ENCODE measurements around the gene IST1.

IST1 gene

DNA sequence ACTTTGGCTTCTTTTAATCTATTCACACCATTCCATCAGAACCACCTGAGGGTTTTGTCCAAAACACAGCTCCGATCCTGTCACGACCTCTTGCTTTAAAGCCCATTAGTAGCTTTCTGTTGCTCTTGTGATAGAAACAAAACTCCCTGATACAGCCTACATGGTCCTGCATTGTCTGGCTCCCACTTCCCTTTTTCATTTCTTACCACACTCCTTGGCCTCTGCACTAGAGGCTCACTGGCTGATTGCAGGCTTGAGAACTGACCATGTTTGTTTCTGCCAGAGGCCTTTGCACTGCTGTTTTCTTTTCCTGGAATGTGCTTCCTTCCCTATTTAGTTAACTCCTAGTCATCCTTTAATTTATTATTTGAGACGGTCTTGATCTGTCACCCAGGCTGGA lies 23.7 kb downstream of the IST1 start:
- DNase-seq (ENCODE audit: low read depth) = no peak

DNA sequence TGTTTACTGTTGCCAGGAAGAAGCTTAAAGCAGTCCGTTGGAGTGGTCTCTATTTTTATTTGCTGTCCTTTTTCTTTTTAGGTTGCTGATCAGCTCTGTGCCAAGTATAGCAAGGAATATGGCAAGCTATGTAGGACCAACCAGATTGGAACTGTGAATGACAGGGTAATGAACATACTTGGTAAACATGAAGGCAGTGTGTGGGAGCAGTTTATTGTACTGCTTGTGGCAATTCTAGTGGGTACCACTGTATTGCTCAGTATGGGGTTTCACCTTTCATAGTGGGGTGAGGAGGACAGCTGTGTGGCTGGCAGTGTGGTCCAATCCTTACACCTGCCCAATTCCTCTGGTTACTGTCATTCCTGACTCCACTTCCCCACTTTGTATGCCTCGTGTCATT lies 25.3 kb downstream of the IST1 start:
- DNase-seq (ENCODE audit: low read depth) = no peak

DNA sequence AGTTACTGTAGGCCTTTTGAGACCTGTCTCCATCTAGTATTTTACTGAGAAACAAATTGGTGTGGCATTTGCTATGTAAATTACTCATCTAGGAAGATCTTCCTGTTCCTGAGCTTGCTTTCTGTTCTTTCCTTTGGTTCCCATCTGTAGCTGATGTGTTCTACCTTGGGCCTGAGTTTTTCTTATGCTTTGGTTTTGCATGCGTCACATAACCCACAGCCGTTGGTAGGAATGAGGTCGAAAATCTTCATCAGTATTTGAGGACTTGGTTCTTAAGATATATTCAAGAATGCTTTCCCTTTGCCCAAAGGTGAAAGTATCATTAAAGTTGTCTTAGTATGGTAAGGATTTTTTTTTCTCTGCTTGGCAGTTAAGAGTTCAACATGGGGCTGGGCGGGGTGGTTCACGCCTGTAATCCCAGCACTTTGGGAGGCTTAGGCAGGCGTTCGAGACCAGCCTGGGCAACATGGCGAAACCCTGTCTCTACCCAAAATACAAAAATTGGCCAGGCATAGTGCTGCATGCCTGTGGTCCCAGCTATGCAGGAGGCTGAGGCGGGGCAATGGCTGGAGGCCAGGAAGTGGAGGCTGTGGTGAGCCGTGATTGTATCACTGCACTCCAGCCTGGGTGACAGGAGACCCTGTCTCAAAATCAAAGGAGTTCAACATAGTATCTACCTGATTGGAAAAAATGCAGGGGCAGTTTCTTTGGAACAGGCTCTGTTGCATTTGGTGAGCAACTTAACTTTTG lies 28.8 kb downstream of the IST1 start:
- DNase-seq (ENCODE audit: low read depth) = no peak

DNA sequence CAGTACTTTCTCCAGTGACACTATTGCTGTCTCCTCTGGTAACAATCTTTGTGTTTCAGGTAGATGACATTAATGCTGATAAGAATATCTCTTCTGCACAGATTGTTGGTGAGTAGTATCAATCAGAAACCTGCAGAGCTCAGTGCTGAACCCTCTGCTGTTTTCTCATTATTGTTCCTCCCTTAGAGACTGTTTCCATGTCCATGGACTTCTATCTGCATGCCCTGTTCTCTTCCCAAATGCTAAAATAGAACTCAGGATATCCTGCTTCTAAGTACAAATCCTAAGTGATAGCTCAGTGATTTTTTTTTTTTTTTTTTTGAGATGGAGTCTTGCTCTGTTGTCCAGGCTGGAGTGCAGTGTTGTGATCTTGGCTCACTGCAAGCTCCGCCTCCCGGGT lies 29.4 kb downstream of the IST1 start:
- DNase-seq (ENCODE audit: low read depth) = no peak

DNA sequence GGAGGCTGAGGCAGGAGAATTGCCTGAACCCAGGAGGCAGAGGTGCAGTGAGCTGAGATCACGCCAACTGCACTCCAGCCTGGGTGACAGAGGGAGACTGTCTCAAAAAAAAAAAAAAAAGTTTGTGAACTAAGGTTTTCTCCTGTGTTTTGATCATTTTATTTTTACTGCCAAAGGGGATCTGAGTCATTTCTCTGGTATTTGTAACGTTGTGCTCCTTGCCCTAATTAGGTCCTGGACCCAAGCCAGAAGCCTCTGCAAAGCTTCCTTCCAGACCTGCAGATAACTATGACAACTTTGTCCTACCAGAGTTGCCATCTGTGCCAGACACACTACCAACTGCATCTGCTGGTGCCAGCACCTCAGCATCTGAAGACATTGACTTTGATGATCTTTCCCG lies 32.1 kb downstream of the IST1 start:
- no peak for DNase-seq (ENCODE audit: low read depth)

DNA sequence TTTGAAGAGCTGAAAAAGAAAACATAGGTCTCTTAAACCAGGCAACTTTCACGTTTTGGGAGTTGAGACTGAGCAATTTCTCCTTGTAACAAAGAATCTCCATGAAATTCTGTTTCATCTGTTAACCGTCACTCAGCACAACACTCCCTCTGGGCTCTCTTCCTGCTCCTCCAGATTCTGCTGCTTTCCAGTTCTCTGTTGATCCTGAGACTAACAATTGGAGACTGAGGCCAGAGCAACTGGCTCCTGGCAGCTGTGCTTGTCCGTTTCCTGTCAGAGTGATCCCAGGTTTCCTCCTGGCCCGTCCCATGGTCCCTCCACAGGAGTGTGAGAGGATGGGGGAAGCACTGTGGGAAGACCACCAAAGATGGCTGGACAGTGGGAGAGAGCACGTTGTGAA lies 32.5 kb downstream of the IST1 start:
- no peak for DNase-seq (ENCODE audit: low read depth)

DNA sequence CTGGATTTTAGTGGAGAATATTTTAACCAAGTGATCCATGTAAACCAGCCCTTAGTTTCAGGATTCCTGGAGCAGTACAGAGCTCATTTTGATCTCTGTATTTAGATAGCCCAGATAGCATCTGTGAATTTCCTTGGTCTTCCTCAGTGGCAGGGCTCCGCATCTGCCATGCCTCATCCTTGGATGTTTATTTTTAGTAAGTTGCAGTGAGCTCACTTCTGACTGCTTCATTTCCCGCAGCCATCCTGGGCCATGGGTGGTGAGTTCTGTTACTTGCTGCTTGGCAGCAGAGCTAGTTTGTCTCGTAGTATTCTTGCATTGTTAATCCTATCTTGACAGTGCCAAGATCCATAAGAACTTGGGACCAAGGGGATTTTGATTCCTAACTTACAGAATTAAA lies 33.7 kb downstream of the IST1 start:
- no peak for DNase-seq (ENCODE audit: low read depth)

DNA sequence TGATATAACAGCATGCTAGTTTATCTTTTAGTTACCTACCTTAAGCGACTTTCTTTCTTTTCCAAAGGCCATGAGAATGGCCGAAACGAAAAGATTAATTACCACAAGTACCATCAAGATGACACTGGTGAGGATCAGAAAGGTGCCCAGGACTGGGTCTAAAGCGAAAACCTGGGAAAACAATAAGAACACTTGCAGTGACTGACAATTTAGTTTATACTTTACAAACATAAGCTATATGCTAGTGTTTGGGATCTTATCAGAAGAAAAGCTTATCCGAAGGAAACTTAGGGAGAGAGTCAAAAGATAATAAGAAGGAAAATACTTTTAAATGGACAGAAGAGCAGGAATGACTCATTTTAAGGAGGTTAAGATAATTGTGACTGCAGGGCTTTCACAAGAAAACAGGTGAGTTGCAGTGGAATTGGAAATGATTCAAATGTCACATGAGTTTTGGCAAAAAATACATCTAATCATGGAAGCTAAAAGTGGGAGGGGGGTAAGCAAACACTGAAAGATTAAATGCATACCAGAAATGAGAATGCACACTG lies 34.8 kb downstream of the IST1 start:
- DNase-seq (ENCODE audit: low read depth) = no peak

DNA sequence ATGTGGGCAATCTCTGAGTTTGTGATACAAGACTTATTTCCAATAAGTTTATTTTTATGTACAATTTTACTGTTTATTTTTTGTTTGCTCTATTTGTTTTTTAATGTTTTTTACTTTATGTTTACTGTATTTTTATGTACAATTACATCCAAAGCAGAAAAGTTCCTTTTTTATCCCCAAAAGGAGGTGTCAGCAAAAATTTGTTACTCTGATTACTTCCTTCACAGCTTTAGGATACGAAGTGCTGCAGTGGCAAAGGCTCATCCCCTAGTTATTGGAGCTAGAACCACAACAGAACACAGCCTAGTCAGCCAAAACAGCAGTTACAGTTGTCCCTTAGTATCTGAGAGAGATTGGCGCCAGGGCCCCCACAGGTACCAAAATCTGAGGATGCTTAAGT lies 35.7 kb downstream of the IST1 start:
- no peak for DNase-seq (ENCODE audit: low read depth)

DNA sequence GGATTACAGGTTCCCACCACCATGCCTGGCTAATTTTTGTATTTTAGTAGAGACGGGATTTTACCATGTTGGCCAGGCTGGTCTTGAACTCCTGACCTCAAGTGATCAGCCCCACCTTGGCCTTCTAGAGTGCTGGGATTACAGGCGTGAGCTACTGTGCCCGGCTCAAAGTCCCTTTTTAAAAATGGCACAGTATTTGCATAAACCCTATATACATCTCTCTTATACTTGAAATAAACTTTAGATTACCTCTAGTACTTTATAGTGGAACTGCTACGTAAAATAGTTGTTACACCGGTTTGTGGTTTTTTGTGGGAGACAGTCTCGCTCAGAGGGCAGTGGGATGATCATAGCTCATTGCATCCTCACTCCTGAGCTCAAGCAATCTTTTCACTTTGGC lies 36.3 kb downstream of the IST1 start:
- no peak for DNase-seq (ENCODE audit: low read depth)

DNA sequence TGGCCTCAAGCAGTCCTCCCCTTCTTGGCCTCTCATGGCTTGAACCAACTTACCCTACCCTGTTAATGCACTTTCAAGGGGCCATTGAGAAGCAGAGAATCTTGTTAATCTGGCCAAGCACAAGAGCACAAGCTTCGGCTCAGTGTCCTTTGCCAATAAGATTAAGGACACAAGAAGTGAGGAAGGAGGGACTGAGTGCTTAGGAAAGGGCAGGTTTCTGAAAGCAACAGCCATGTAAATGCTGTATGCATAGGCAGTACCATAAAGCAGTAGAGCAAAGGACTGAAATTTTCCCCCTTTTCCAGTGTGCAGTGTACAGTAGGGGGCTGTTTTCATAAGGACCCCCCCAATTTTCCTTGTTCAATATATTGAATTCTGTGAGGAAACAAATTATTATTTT lies 37.7 kb downstream of the IST1 start:
- DNase-seq (ENCODE audit: low read depth) = no peak

DNA sequence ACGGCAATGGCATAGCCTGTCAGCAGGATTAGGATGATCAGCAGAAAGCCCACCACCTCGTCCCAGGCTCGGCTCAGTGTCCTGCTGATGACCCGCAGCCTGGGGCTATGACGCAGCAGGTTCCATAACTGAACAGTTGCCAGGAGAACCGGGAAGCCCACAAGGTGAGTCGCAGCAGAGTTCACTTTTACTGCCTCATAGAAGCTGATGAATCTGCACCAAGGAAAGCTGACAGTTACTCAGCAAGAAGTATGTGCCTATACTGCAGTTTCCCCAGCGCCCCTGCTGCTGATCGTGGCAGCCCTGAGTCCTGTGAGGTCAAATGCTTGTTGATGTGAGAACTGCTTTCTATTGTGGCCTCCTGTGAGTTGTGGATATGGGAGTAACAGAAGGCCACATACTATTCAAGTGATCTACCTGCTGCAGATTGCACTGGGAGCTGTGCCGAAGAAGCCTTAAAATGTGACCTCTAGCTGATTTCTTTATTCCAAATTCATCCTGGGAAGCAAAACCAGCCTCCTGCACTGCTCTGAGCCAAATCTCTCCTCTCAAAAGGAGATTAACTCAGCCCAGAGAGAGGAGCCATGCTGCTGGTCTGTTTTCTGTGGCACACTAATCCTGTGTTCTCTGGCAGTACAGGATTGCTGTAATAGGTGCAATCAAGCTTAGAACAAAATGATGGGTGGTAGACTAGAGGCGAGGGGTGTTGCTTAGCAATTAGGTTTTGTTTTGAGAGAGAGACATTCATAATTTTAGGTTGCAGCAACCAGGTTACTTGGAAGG lies 38.8 kb downstream of the IST1 start:
- no peak for DNase-seq (ENCODE audit: low read depth)

DNA sequence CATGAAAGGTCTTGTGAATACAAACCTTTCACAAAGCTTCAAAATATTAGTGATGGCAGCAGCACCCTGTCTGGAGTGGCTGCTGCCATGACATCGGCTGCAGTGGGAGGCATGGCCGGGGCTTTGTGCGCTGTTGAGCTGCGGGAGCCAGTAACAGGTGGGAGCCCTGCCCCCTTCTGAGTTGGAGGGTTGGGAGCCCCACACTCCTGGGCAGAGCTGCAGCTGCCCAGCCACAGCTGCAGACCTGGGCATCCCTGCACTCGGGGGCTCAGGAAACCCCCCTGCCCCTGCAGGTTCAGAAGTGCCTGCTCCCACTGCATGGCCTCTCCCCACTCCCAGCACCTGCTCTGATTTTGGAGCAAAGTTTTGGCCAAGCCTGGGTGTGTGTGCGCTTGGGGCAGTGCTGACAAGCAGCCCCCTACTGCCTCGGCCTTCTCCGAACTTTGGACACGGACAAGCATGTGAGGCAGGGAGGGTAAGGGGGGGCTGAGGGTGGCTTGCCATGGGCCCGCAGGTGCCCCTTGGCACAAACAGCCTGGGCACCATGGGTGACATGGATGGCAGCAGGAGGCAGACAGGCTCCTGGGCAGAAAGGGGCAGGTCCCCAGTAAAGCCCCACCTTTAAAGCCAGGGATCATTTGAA lies 42.7 kb downstream of the IST1 start:
- DNase-seq (ENCODE audit: low read depth) = no peak

DNA sequence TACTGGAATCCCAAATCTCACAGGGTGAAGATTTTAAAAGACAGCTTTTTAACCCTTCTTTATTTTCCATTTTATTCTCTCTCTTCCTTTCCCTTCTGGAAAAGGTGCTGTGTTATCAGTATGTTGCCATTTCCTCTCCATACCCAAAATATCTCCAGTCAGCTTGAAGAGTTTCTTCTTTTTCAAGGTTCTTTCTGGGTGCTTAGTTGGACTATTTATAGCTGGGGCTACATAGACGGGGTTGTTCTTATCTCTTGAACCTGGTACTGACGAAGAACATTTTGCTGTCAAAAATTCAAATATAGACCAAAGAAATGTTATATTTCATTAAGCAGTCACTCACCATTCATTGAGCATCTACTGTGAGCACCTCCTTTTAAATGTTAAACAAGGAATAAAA lies 48.6 kb downstream of the IST1 start:
- DNase-seq (ENCODE audit: low read depth) = no peak

DNA sequence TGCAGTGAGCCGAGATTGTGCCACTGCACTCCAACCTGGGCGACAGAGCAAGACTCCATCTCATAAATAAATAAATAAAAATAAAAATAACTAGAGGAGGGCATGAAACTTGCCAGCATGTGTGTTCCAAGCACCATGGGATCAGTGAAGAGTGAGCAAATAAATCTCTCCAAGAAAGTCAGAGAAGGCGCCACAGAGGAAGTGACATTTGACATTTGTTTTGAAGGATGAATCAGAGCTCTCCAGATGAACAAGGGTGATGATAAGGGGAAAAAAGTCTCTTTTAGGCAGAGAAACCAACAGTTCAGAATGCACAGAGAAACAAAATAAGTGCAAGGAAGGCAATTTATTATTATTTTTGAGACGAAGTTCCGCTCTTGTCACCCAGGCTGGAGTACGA lies 50.3 kb downstream of the IST1 start:
- no peak for DNase-seq (ENCODE audit: low read depth)

DNA sequence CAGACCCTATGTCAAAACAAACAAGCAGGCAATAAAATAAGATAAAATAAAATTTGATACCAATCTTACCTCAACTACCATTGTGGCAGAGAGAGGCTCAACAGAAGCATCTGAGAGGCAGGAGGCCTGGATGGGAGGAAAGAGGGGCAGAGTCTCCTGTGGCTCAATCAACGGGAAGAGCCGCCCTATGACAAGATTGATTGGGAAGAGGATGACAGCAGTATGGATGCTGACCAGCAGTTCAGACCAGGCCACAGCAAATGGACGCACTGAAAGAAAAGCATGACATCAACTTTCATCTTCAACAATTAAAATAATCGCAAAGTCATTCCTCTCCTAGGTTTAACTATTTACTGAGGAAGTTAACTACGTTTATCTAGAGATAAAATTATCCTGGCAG lies 57.5 kb downstream of the IST1 start:
- DNase-seq (ENCODE audit: low read depth) = no peak

DNA sequence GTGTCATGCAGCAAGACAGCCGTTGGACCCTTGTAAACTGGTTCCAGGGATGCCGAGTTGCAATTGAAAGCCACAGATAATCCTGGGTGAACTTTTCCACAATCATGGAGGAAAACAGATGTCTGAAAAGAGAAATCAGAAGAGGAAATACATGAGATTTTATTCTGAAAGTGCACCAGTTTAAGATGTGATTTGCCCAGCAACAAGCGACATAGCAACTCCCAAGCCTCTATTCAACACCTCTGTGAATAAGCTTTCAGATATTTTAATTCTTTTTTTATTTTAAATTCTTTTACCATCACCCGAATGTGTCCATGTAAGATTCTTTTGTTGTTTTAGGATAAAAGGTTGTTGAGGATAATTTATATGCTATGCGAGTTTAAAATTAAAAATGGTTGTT lies 58.8 kb downstream of the IST1 start:
- DNase-seq (ENCODE audit: low read depth) = no peak

DNA sequence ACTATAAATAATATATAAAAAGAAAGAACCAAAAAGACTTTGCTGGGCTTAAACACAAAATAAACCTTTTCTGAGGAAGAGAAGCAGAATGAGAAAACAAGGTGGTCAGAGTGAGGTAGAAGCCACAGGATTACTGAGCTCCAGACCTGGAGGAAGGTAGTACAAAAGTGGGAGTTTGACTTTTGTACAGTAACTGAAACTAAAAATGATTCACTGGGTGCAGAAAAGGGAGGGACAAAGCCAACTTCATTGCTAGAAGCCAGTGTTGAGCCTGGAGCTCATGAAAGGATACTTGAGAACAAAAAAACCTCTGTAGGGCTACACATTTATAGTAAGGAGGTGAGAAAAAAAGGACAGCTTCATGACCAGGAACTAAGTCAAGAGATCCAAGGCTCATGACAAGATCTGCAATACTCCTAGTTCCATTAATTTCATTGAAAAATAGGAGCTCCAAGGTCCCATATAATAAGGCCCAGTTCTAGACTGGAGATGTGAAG lies 59.4 kb downstream of the IST1 start:
- DNase-seq (ENCODE audit: low read depth) = no peak

DNA sequence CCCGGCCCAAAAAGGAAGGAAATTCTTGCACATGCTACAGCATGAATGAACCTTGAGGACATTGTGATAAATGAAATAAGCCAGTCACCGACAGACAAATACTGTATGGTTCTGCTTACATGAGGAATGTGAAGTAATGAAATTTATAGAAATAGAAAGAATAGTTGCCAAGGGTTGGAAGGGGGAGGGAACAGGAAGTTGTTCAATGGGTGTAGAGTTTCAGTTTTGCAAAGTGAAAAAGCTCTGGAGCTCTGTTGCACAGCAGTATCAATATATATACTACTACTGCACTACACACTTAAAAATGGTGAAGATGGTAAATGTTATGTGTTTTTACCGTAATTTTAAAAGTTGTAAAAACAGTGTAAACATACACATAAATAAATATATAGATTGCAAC lies 61.2 kb downstream of the IST1 start:
- DNase-seq (ENCODE audit: low read depth) = no peak

DNA sequence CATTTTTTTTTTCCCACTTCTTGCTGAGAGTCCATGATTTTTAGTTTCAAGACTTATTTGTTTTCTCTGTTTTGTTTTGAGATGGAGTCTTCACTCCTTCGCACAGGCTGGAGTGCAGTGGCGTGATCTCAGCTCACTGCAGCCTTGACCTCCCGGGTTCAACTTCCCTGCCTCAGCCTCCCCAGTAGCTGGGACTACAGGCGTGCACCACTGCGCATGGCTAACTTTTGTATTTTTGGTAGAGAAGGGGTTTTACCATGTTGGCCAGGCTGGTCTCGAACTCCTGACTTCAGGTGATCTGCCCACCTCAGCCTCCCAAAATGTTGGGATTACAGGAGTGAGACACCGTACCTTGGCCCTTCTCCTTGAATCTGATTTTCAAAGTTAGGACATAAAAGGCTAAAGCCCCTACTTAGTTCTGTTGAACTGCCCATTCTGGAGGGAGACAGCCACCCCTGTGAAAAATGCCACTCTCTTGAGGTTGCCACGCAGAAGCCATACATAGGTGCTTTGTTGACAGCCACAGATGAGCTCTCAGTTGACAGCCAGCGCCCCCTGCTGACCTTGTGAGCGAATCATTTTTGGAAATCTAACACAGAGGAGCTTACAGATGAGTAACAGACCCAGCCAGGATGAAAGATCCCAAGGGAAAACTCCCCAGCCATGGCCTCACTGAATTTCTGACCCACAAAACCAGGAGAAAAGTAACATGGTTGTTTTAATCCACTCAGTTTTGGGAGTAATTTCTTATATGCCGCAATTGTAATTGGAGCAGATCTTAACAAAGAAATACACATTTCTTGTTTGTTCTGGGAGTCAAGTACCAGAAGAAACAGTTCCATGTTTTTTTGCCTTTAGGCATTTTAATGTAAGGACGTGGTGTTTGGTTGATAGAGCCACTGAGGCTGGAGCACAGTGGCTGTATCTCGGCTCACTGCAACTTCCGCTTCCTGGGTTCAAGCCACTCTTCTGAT lies 66.0 kb downstream of the IST1 start:
- DNase-seq (ENCODE audit: low read depth) = peak; percentile 72

DNA sequence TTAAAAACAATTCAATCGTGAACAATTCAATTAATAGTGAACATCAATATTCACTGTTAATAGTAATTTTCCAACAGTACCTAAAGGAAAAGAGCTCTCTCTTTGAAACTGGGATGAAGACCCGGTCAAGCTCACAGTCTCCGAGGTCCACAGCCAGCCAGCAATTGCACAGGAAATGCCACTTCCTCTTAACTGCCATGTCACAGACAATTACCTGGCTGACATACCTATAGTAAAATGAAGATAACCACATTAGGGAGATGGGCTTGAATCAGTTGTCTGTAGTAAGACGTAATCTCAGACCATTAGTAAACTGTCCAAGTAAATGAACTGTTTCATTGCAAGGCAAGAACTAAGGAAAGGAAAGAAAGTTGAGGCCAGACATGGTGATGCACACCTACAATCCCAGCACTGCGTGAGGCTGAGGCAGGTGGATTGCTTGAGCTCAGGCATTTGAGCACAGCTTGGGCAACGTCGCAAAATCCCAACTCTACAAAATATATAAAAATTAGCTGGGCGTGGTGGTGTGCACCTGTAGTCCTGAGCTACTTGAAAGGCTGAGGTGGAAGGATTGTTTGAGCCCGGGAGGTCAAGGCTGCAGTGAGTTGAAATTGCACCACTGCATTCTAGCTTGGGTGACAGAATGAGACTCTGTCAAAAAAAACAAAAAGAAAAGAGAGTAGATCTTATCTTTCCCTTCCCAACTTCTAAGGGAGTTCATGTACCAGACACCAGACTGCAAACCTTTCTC lies 68.0 kb downstream of the IST1 start:
- DNase-seq (ENCODE audit: low read depth) = no peak

Data from stimulated activated CD8-positive, alpha-beta memory T cell treated with anti-CD3 and anti-CD28 coated beads, Interleukin-15, amount 100 ng/mL, for 1 hour (primary cell).